HG03045 (cell line): ENCODE results near the gene ROR1.
"Not testable (repeated sequence)": the region's sequence is repeated elsewhere in the genome, so short reads cannot be mapped to it uniquely, and the experiment has no call there.

Experiments used
- ATAC-seq: cut with Tn5 transposase; IDR thresholded peaks from one replicate; pipeline ENCODE4 v1.9.1; 2021; ENCODE audit warnings: mild to moderate bottlenecking, moderate library complexity; ENCODE audit not compliant: unreplicated experiment

ROR1 gene

DNA sequence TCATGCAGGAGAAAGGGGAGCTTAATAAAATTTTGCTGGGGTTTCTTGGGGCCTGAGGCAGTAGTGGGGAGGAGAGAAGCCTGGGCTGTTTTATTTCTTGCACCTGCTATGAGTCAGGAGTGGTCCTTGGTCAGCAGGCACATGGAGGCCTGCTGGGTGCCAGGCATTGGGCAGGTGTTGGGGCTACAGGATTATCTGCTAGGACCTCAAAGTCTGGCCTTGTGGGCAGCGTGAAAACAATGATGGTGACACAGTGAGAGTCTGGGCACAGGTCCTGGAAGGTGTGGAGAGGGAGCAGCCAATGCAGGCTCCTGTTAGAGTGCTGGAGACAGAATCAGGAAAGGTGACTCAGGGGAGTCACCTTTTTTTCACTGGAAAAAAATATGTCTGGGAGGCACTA lies 17.2 kb downstream of the ROR1 start:
- no peak for ATAC-seq

DNA sequence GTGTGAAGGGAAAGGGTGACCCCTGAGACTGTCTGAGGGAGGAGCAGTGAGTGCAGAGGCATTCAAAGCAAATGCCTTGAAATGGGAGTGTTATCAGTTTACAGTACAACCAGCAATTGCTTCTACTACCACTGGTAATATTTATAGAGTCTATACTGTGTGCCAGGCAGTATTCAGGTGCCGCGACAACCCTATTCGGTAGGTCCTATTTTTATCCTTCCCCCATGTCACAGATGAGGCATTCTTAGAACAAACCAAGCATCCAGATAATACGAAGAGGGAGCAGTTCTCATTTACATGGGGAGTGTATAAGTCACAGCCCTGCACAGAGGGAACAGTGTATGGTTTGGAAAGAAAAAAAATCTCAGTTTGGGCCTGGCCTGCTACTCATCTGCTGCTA lies 18.3 kb downstream of the ROR1 start:
- no peak for ATAC-seq

GRCh38 chr1:63793741-63794240 lies 20.0 kb downstream of the ROR1 start:
- ATAC-seq: no peak

DNA sequence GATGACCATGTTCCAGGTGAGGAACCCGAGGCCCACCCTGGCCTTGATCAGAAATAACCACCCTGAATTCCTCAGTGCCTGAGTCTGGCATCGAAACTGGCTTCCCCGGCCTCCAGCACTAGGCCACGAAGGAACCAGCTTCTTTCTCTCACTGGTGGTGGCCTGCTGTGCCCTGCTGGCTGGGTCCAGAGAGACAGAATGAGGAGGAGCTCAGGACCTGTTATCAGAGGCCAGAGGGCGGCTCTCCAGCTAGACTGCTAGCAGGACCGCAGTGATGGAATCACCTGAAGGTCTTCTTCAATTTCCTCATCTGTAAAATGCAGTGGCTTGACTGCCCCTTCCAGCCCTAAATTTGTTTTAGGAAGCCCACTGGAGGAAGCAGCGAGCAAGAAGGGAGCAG lies 20.5 kb downstream of the ROR1 start:
- no peak for ATAC-seq

DNA sequence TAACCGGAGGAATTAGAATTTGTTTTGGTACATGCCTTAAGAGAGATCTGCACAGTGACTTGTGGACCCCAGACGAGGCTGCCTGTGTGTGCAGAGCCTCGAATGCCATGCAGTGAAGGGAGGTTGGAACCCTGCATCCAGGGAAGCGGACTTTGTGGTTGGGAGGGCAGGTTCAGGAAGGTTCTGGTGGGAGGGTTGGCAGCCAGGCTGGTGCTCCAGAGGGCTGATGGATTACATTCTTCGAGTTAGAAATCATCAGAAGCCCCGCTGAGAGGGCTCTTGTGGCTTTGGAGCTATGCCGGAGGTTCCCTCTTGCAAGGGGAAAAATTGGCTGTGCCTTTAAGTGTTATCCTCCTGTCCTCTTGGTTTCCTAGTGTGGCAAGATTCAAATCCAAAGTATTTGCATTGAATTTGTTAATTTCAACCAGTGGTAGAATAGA lies 21.1 kb downstream of the ROR1 start:
- ATAC-seq: no peak

GRCh38 chr1:63795455-63795854 lies 21.6 kb downstream of the ROR1 start:
- no peak for ATAC-seq

DNA sequence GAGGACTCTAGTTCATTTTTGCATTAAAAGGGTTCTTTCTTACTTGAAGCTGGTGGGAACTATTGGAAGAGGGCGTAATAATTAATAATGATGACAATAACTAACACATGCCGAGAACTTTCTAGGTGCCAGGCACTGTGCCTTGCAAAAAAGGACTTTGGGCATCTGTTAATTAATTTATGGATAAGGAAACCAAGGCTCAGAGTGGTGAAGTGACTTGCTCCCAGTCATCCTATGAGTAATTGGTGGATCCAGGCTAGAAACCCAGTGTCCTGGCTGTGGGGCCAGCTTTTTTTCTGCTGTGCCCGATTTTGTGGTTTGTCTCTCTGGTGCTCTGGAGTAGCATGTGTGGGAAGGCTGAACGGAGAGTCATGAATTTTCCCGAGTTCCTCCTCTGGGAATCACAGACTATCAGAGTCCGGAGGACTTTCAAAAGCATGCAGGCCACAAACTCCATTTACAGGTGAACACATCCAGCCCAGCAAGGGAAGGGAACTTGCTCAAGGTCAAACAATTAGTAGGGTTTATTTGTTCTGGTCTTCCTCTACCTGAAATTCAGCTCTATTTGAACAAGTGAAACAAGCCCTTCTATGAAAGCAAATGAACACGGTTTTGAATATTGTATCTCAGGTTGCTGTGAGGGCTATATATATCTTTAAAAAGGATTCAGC lies 23.4 kb downstream of the ROR1 start:
- no peak for ATAC-seq

- ATAC-seq: no peak
Measured at GRCh38 chr1:63798284-63798683, 24.5 kb downstream of the ROR1 start.

DNA sequence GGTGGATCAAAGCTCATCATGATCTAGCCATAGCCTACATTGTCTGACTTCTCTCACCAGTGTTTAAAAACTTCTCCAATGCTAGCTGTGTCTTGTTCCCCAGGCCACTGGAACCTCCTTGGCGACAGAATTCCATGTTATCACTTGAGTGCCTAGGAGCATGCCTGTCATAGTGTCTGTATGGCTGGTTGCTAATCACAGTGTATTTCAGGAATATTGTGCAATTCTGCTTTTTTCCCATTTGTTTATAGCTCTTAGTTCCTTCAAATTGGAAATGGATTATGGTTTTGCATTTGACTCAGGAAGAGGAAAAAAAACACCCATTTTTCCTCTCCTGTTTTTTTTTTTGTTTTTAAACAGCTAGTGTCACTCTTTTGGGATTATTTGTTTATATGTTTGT lies 25.5 kb downstream of the ROR1 start:
- no peak for ATAC-seq

DNA sequence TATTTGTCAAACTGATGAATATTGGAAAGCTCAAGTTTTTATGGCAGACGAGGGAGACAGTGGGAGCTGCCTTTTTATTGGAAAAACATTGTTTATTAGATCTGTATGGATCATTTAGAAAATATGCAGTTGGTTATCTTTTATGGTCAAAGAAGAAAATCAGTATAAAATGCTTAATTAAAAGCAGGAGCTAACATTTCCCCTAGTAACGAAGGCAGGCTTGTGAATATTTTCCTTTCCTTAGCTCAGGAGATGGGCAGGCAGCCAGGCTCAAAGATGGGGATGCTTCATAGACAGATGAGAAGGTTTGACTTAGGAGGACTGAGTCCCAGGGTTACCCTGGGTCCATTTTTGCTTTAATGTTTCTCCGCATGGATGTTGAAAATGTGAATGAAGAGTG lies 26.0 kb downstream of the ROR1 start:
- no peak for ATAC-seq

DNA sequence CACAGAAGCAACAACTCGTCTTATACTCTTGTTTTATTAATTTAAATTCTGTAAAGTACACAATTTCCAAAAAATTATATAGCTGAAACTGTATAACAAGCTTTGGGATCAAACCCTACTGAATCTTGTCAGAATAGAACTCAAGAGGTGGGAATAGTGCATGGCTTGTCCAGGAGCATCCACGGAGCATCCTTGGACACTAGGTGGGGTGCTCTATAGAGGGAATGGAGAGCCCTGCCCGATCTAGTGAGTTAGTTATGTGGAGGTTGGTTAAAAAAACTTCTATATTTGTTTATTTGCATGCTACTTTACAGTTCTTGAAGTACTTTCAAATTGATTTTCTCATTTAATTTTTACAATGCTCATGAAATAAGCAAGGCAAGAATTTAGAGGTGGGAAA lies 28.3 kb downstream of the ROR1 start:
- ATAC-seq: no peak

- ATAC-seq: no peak
Measured at GRCh38 chr1:63804829-63805484, 31.1 kb downstream of the ROR1 start.

GRCh38 chr1:63807046-63807445 lies 33.2 kb downstream of the ROR1 start:
- no peak for ATAC-seq

DNA sequence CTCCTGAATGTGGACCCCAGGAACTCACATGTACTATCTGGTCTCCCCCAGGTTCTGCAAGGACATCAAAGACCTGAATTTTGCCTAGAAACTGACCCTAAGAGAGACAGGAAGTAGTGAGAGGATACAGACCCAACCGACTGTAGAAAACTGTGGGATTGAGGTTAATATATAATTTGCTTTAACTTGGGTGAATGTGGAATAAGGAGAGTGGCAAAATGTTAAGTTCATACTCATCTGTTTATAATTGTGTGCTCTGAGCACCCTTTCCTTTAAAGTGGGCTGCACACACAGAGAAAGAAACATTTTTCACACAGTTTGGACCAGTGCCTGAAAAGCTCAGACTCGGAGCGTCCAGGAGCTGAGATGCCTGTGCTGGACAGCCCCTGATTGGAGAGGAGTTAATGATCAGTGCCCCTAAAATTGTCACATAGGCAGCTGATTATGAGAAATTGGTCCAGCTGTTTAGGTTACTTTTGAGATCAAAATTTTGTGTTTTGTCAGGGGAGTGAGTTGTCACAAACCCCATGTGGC lies 37.2 kb downstream of the ROR1 start:
- no peak for ATAC-seq

GRCh38 chr1:63812071-63812700 lies 38.4 kb downstream of the ROR1 start:
- ATAC-seq: no peak

GRCh38 chr1:63813829-63814277 lies 40.0 kb downstream of the ROR1 start:
- ATAC-seq: no peak

- not testable (repeated sequence) for ATAC-seq
Measured at GRCh38 chr1:63816217-63816815, 42.5 kb downstream of the ROR1 start.

DNA sequence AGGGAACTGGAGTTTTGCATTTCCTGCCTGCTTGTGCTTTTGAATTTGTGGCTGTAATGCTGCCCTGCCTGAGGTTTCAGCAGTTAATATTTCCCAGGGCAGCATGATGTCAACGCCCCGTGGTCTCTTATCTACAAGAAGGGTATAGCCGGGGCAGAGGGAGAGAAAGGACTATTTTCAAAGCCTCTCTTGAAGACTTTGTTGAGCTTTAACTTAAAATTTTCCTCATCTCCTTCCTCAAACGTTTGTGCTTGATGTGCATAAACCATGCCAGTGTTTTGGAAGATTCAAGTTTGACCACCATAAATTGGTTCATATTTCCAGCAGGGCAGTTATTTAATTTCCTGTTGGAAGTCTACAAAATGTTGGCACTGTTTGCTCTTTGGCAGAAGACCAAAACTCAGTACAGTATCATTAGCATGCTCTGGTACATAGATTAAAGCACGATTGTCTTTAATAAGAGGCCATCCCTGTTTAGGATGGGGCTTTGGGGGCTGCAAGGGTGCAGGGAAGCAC lies 43.4 kb downstream of the ROR1 start:
- ATAC-seq: no peak

DNA sequence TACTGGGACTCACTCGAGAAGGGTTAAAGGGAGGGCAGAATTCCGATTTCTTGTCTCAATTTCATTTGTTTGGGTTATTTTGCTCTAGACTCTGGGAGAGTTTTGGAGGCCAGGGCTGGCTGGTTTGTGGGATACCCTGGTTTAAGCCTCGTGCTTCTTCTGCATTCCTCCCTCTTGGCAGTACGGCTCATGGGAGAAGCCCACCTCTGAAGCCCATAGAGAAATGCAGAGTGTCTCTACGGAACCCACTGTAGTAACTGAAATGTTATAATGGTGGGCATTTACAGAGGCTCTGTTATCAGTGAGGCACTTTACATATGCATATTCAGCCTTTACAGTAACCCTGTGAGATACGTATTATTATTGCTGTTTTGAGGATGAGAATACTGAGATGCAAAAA lies 43.9 kb downstream of the ROR1 start:
- ATAC-seq: no peak

DNA sequence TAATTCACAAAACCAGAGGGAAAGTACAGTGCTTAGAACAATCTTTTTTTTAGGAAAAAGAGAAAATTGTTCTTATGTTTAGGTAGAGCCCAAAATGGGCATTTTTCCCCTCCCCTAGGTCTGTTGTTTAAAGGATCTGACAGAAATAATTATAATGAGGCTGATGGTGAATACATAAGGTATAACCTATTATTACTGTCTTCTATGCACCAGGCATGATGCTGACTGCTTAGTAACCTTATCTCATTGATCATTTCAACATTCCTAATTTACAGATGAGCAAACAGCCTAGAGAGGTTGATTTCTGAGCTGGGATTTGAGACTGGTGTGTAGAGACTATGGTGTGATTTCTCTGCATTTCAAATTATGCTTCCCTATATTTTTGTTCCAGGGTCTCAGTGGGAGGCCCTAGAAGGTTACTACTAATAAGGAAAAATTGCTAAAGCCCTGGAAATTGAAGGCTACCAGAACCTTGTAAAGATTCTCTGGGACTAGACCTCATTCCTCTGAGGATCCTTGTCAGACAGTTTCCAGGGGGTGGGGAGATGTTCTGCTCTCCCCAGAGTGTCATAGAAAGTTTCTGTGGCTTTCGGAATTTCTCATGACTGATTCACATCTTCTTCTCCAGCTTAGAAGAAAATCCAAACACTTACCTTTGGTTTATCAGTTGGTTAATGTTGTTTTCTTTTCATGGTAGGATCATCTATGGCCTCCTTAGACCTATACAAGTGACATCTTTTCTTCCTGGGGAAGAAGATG lies 44.9 kb downstream of the ROR1 start:
- ATAC-seq: no peak
